ENCODE data around the gene PELI1.

PELI1 gene, protein sequence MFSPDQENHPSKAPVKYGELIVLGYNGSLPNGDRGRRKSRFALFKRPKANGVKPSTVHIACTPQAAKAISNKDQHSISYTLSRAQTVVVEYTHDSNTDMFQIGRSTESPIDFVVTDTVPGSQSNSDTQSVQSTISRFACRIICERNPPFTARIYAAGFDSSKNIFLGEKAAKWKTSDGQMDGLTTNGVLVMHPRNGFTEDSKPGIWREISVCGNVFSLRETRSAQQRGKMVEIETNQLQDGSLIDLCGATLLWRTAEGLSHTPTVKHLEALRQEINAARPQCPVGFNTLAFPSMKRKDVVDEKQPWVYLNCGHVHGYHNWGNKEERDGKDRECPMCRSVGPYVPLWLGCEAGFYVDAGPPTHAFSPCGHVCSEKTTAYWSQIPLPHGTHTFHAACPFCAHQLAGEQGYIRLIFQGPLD

DNA sequence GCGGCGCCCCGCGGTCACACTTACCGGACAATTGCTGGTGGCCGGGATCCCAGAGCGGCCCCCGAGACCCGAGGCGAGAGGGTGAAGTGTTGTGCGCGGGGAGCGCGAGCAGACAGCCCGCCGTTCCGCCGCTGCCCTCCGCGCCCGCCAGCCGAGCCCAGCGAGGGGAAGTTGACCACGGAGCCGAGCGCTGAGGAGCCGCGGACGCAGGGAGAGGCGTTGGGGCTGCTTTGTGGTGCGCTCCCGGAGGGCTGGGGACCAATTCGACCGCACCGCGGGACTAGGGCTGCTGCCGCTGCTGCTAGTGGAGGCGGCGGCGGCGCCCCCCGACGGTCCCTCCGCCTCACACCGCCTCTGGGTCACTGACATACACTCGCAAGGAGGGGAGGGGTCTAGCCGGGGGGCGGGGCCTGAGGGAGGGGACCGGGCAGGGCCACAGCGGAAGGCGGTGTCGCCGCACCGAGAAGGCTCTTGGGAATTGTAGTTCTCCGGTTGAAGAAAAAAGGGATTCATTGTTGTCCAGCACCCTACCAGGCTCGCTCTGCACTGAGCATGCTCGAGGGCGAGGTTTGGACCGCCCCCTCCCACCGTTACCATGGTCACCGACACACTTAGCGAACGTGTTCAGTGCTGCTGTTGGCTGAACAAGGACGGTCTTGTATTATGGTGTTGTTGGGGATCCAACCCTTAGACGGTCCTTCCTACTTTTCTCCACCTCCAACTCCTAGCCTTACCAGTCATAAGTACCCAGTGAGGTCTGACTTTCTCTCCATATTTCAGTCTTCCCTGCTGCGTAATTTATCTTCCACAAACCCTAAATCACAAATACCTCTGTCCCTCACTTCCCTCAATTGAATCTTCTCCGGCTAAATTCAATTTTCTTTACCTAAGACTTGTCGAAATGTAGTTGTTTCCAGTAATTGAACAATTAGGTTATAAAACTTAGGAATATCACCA lies at the start of gene PELI1:
Gene PELI1 (minus strand): TSS at position 364 of the 957 bp plus-strand sequence. CDS start 36,110 bp downstream, outside the sequence.
- peak; percentile 93 for DNase-seq

DNA sequence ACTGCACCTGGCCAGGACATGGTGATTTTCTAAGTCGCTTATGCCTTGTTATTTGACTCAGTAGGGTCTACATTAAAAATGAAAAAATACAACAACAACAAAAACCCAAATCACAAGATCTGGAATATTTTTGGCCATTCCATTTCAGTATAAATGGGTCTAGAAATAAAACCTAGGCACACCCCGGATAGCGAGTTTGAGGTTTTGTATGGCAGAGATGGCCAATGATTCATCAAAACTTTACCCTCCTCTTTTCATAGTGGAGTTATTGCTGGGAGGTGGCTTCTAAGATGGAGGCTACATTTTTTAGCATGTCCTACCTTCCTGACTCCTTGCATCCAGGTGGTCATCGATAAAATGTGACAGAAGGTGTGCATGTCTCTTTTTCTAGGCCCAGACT lies 49.3 kb upstream of the PELI1 start:
- DNase-seq = no peak

DNA sequence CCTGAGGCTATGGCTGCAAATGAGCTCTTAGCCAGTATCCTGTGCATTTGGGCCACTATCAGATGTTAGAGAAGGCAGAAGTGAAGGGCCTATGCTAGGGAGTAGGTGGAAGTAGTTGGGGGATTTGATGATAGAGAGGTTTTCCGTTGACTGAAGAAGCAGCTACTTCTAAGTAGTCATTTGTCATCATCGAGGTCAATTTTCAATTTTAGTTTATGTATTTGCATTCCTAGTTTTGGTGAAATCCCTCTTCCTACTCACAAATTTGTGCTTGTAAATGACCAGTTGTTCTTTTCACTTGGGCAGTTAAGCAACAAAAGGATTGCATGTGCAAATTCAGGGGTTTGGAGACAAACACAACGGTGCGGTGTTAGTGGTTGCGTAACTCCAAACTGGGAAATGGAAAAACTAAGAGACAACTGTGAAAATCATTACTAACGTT lies 48.5 kb upstream of the PELI1 start:
- DNase-seq = no peak

DNA sequence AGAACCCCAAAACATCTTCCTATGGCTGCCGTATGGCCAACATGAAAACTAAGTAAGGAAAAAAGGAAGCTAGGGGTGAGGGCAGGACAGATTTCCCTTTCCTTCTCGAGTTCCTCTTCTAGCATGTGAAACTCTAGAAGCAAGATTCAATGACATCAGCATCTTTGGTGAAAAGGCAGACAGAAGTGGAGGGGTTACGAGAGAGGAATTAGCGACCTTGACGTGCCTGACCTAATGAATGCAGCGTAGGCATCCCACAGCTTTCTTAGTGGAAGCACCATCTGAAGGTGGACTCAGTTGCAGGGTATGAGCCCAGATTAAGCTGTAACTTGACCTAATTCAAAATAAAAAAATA lies 47.9 kb upstream of the PELI1 start:
- DNase-seq = no peak

DNA sequence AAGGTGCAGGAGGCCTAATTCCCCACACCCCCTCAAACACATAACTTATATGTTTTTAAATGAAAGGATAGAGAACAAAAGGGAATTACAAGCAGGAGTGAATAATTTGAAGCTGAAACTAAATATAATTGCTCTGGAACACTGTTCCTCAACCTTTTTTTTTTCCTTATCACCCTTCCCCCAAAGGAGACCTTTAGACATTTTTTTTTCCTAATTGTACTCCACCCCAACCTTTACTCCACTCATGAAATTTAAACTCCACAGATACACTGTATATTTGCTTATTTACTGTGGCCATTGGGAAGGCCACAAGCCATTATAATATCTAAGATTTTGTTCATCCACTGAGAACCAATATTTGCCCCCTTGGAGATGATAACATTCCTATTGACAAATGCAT lies 45.4 kb upstream of the PELI1 start:
- DNase-seq = no peak

DNA sequence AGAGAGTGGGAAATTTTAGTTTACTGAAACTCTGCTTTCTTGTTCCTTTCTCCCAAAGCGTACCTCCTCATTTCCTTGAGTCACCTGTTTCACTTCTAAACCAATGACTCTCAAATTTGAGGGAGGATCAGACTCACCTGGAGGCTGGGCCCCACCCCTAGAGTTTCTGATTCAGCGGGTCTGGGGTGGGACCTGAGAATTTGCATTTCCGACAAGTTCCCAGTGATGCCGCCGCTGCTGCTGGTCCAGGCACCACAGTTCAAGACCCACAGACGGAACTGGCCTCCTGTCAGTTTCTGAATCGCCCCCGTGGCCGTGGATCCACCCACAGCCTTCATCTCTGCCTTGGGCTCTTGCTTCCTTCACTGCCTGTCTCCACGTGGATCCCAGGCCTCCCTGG lies 44.9 kb upstream of the PELI1 start:
- no peak for DNase-seq

DNA sequence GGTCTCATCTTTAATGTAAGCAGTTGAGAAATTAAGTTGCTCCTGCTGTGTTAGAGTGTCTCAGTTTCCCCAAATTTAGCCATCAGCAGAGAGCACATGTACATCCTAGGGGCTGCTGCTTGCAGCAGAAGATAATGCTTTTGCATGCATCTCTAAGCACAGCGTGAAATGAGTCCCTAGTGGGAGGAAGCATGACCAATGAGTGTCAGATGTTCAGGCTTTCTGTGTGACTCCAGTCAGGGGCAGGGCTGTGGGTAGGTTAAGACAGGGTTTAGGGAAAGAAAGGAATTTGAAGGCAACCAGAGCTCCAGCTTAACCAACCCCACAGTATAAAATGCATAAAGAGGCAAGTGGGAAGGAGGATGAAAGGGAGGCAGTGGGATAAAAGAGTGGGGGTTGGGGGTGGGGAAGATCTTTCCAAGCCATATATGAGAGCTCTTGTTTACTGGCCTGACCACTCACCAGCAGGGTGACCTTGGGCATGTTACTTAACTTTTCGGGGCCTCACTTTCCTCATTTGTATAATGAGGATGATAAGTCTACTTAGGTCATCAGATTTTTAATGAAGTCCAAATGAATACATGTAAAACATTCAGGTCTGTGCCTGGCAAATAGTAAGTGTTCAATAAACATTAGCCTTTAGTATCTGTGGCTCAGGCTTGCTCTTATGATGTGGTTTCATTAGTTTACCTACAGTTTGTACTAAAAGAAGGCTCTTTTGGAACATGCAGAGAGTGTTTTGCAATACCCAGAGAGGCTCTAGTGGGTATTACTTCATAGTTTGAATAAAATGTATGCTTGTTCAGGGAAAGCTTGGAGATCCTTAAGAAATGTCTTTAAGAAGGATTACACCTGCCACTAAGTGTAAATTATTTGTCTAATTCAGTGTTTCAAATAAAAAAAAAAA lies 42.7 kb upstream of the PELI1 start:
- no peak for DNase-seq

DNA sequence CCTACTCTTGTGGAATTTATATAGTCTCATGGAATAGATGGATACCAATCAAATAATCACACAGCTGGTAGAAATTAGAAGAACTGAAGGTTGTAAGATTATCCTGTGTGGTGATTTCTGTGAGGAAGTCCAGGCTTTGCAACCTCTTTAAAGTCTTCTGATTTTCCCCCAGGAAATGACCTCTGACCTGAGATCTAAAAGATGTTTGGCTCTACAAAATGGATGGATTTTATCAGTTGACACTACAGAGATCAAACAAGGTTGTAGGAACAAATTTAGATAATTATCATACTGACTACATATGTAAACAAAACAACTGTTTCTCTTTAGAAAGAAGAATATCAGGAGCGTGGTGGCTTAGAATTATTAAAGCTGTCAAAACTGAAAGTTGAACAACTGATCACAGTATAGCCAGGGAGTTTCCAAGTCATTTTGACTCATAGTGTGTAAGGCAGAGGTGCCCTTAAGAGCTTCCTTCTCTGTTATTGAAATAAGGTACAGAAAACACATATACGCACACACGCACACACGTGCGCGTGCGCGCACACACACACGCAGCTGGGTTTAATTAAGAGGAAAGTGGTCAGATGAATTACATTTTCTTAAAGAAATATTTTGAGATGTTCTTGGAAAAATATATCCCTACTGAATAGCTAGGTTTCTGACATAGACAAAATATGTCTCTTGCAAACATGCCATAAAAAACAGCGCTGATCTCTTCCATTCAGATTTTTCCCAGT lies 35.5 kb upstream of the PELI1 start:
- no peak for DNase-seq

DNA sequence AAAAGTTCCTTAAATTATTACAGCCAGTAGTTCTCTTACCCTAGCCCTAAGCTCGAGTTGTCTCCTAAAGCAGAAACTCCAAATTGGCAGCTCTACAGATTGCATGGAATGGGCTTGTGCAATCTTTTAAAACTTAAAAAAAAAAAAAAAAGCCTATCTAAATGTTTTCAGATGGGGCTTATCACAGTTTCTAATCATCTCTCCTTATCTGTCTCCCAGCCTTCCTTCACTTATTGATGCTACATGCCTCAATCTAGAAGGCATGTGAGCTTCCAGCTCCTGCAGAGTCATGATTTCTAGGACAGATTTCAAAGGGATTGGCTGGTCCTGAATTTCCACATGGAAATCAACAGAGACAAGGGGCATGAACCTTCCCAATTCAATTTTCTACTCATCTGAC lies 33.1 kb upstream of the PELI1 start:
- no peak for DNase-seq

DNA sequence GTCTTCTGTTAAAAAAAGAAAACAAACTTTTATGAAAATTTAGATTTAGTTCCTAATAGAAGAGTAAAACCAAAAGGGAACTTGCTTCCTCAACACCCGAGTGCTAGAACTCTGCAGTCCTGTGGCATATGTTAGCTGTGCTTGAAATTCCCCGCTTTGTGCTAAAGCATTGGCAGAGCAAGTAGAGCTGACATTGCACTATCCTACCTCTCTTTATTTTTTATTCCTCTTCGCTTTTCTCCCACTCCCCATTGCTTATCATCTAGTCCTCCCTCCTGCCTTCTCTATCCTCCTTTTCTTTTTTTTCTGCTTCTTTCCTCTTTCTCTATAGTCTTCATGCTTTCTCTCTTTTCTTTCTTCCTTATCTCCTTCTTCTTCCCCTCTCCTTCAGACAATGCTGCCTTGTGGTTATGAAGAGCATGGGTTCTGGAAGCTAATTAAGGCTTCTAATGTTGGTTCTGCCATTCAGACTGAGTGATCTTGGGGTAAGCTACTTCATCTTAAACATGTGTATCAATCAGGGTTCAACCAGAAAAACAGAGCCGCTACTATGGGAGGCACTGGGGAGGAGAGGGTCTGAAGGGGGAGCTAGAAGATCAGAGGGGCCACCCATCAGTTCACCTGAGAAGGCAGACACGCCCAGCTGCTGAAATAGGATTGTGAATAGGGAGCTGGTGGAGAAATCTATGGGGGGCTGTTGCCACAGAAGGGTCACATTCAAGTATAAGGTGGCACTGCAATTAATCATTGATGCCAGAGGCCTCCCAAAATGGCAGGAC lies 31.4 kb upstream of the PELI1 start:
- no peak for DNase-seq

DNA sequence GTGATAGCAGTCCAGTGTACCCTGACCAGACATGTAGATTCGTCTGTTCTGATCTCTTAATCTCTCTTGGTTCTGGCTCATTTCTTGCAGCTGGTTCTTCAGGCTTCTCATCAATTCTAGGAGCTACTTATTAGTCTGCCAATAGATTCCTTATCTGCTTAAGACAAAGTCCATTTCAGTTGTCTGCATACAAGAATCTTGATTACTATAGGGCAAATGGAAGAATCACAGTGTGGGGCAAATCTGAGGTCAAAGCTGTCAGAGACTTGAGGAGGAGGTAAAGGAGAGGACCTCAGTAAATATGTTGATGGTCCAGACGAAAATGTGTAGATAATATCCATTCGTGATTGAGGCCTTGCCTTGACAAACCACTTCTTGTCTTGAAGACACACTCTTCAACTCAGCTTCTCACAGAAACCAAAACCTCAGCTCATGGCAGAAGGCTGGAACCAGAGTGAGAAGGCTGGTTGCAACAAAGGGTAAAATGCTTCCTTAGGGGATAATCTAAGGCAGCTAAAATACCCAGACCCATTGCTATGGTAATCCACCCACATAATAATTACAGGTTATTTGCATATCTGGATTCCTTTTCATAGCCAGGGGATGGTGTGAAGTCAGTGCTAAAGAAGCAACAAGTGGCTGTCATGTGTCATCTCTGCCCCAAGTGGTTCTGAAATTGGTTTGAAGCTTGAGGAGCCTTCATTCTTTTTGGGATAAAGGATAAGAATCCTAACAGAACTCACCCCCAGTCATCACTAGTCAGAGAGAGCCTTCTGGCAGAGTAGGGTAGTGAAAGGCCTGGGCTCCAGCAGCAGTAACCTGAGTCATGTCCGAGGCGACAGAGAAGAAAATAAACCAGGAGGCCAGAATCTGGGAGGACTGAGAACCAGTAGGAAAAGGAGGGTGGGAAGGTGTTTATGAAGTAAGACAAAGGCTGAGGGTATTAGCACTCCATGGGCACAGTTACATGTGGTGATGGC lies 29.2 kb upstream of the PELI1 start:
- DNase-seq = no peak

DNA sequence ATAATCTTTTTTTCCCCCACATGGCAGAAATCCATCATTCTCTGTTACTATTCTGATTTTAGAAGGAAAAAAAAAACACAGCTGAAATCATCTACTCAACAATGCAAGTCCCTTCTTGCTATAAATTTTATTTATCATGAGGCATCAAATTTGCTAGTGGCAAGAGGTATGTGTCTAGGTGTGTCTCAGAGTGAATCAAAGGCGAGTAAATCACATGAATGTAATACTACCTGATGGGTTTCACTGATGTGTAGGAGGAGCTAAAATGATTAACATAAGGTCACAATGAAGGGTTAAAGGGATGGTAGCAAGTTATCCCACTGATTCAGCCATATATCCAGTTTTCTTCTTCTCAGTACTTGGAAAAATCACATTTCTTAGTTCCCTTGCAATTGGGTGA lies 24.5 kb upstream of the PELI1 start:
- no peak for DNase-seq

DNA sequence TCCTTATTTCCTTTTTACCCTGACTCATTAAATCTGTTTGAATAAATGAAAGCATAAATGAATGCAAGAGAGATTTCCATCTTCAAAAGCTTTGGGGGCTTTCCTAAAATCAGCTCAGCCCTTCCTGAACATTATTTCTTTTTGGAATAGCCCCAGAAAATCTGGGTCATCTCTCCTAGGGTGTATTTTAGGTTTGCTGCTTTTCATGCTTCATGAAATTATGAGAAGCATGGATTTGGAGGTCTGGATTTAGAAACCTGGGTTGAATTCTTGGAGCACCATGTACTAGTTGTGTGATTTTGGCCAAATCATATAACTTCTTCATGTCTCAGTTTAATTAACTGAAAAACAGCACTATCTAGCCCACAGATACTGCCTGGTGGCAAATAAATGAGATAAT lies 24.0 kb upstream of the PELI1 start:
- DNase-seq = no peak

DNA sequence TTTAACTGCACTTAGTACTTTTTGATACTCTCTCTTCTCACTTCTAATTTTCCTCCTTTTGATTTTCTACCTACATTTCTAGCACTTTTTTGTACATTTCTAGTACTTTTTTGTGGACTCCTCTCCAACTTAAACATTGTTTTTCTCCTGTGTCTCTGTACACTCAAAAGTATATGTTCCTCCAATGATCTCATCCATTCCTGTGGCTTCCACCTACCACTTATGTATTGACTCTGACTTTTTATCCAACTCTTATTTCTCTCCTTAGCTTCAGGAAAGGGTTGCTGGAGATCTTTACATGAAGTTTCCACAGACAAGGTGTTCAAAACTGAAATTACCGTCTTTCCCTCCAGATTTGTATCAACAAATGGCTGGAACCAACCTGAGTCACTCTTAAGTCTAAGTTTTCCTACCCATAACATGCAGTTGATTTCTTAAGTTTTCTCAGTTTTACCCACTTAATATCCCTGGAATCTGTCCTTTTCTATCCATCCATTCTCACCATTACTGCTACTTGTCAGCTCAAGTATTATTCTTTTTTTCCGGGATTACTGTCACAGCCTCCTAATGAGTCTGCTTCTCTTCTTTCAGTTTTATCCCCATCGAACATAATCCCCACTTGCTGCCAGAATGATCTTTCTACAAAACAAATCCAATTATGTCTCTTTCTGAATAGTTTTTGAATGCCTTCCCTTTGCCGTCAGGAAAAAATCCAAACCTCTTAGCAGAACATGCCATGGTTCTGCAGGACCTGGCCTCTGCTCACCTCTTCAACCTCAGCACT lies 22.6 kb upstream of the PELI1 start:
- DNase-seq = no peak

DNA sequence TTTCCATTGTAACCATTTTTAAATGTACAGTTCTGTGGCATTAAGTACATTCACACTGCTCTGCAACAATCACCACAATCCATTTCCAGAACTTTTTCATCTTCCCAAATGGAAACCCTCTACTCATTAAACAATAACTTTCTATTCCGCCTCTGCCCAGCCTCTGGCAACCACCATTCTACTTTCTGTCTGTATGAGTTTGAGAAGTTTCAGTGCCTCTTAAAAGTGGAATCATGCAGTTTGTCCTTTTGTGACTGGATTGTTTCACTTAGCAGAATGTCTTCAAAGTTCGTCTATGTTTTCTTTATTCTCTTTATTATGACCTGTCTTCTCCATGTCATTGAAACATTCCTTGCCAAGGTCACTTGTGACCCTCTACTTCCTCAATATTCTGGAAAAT lies 22.0 kb upstream of the PELI1 start:
- no peak for DNase-seq

DNA sequence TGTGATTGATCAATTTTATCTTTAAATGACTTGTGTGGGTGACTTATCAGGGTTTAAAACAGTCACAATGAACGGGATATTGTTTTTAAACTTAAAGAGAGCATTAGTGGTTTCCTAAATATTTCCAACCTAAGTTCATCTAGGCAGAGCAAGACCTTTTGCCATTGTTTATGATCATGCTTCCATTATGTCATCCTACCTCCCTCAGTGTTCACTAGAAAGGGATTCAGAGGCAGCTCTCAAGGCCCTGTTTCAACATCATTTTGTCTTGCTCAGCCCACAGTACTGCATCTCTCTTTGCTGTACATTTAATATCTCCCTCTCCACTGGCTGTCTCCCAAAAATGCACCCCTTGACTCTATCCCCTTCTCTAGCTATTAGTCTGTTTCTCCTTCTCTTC lies 21.5 kb upstream of the PELI1 start:
- no peak for DNase-seq

DNA sequence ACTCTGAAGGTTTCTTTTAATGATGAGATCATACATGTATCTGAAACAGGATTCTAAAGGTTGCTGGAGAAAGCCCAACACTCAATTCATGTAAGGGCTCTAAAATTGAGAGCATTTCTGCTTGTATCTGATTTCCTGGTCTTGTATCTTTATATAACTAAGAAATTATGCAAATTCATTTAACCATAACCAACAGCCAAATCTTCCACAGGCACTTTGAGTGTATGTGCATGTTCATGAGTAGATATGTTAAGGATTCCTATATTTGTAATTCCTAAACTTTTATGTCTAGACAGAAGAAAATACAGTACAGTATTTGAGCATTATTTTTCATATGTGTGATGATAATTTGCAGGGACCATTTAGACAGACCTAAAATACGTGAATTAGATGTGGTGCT lies 20.4 kb upstream of the PELI1 start:
- no peak for DNase-seq

DNA sequence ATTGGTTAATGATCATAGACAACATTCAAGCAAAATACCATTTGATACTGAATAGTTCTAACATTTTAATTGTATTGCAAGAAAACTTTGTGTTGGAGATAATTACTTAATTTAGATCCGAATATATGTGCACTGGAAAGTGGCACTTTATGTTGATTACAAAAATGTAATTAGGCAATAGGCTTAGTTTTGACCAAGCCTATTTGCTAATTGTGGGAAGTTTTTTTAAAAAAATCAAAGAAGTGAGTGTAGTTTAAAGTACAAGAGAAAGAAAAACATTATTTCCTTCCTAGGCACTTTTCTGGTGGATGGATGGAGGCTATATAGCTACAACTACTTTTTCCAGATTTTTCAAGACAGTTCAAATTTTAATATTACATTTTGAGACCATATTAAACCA lies 18.3 kb upstream of the PELI1 start:
- DNase-seq = no peak

DNA sequence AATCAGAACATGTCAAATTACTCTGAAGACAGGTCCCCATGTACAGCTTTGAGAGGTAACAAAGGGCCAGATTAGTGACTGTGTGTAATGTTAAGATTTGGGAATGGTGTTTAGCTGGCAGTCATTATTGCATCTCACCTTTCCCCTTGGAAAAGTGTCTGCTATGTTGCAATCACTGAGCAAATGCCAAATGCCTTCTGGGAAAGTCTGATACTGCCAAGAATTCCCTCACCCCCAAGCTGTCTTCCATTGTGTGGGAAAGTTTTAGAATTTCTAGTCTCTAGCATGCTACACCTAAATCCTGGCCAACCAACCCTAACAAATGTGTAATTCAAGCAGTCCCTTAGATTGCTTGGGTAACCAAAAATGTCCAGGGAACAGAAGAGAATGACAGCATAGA lies 13.6 kb upstream of the PELI1 start:
- no peak for DNase-seq
